Measurements from ENCODE around the gene PLAC9.

Gene PLAC9

DNA sequence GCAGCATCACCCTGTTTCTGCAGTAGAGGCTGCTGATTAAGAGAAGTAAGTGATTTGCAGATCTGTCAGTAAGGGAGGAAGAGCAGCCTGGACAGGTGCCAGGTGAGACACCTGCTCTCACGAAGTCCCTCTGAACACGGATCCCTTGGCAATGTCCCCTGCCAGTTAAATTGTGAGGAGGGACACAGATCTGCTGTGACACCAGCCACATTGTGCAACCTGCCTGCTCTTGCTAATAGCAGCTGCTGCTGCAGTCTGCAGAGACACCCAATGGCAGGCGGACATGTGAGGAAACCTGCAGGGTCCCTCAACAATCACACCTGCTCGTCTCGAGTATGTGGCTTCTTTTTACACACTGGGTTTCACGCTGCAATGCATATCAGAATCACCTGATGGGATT is 40.9 kb downstream of the PLAC9 start:
- DNase-seq, result peak in 2 of 10 donors; percentile 47 to 69
- intact Hi-C loops (cut with DNase I), result no loop called here

- DNase-seq, result peak in 2 of 10 donors; percentile 62 to 64
- intact Hi-C loops (cut with DNase I), result no loop called here
These were observed 42.3 kb downstream of the PLAC9 start for GRCh38 chr10:80174641-80175395.

DNA sequence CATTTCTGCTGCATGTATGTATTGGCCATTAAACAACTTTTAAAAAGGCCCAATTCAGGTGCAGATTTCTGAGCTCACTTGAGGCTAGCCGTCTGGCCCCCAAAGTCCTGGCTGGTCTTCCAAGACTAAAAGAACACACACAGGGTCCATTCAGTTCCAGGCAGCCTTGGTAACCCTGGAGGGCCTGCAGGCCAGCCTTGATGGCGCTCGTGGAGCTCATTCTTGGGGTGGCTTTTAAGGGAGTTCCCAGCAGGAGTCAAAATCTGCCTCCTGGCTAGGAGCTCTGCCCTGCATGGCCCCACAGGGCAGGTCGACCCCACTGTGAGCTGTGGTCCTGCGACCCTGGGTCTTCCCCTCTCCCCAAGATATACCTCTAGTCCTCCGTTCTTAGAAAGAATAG is 44.0 kb downstream of the PLAC9 start:
- DNase-seq, result peak in 1 of 10 donors; percentile 70
- intact Hi-C loops (cut with DNase I), result no loop called here

DNA sequence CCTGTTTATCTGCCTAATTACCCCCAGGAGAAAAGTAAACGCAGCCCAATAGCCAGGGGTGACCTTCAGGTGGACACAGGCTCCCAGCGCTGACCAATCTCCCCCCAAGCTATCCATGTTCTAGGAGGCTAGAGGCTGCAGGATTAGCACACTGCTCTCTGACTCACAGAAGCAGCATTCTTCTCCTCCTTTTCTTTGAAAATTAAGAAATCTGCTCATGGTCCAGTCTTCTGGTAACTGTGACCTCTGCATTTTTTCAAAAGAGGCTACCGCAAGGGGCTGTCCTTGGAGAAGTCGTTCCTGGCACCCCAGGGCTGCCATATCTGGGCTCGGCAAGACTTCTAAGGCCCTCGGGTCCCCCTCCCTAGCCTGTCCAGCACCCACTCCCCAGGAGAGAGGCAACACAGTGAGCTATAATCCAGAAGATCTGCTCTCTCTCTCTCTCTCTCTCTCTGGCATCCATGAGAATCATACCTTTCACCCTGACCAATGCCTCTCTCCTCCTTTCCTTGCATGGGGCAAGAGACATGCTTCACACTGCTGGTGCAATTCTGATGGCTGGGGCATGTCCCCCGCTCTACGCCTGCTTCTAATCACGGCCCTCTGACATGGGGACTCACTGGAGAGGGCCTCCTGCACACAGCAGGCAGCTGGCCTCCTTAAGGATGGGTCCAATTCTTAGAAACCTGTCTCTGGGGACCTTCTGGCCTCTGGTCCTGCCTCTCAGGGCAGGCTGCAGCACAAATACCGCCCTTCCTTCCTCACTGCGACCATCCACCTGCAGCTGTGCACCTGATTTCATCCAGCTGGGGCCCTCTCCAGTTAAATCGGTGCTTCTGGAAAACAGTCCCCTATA is 45.5 kb downstream of the PLAC9 start:
- DNase-seq, result peak in 2 of 10 donors; percentile 43 to 50
- intact Hi-C loops (cut with DNase I), result no loop called here

GRCh38 chr10:80182986-80183385 is 50.5 kb downstream of the PLAC9 start:
- intact Hi-C loops (cut with DNase I), result no loop called here
- DNase-seq, result peak in 2 of 10 donors; percentile 52 to 56

- peak in 2 of 10 donors; percentile 39 to 47 for DNase-seq
- intact Hi-C loops (cut with DNase I), result no loop called here
These were observed 50.9 kb downstream of the PLAC9 start for GRCh38 chr10:80183436-80183835.

GRCh38 chr10:80184291-80184690 is 51.8 kb downstream of the PLAC9 start:
- no peak for DNase-seq
- intact Hi-C loops (cut with DNase I), result no loop called here

DNA sequence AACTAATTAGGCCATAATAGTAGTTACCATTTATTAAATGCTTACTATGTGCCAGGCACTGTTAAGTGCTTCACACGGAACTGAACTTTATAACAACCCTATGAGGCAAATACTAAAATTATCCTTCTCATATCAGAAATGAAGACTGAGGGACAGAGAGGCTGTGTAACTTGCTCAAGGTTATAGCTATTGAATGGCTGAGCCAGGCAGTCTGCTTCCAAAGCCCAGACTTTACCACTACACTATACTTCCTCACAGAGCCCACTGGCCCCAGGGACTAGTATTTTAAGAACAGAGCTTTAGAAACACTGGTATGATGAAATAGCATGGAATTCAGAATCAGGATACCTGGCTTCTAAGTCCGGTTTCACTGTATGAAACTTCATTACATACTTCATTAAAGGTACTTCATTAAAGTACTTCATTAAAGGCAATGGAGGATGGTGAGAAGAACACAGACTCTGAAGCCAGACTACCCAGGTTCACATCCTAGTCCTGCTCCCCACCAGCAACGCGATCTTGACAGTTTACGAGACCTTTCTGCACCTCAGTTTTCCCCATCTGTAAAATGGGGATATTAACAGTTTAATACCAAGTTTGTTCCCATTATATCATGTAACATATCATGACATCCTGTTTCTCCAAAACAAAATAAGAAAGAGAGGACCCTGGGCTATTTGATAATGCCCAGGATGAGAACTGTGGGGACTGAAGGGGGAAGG is 53.2 kb downstream of the PLAC9 start:
- intact Hi-C loops (cut with DNase I), result no loop called here
- peak in 1 of 10 donors; percentile 2 for DNase-seq

DNA sequence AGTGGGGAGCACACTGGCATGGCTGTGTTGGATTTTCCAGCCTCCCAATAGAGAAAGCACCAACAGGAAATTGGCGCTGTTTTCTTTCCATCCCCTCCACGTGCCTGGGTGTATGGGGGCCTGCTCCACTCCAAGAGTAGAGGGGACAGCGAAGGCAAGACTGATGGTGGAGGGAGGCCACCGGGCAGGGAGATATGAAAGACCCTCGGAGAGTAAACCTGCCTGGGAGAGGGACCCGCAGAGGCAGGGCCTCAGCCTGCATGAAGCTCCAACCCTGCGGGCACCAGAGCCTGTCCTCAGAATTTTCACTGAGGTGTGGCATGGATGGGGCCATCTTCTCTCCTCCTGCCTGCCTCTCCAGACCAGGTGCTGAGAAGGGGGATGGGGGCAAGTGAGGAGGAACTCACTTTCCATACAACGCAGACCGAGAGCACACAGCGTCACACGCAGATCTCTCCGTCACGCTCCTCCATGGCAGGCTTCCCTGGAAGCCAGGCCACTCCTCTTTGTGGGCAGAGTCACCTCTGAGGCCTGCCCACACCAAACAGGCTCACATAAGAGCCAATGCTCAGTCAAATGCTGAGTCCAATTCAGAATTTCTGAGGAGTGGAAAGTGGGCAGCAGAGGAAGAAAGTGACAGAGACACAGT is 54.0 kb downstream of the PLAC9 start:
- intact Hi-C loops (cut with DNase I), result no loop called here
- DNase-seq, result peak in 2 of 10 donors; percentile 55 to 83

GRCh38 chr10:80187060-80187459 is 54.5 kb downstream of the PLAC9 start:
- peak in 2 of 10 donors; percentile 28 to 45 for DNase-seq
- intact Hi-C loops (cut with DNase I), result no loop called here

GRCh38 chr10:80187465-80188409 is 55.2 kb downstream of the PLAC9 start:
- peak in 2 of 10 donors; percentile 30 to 75 for DNase-seq

GRCh38 chr10:80188713-80189112 is 56.2 kb downstream of the PLAC9 start:
- peak in 2 of 10 donors; percentile 19 to 39 for DNase-seq
- intact Hi-C loops (cut with DNase I), result no loop called here

More at GRCh38 chr10:80187465-80188409, 55.2 kb downstream of the PLAC9 start:
- intact Hi-C loops (cut with DNase I), result no loop called here

- DNase-seq, result peak in 2 of 10 donors; percentile 47 to 77
- intact Hi-C loops (cut with DNase I), result no loop called here
These were observed 59.2 kb downstream of the PLAC9 start for GRCh38 chr10:80191589-80192270.

DNA sequence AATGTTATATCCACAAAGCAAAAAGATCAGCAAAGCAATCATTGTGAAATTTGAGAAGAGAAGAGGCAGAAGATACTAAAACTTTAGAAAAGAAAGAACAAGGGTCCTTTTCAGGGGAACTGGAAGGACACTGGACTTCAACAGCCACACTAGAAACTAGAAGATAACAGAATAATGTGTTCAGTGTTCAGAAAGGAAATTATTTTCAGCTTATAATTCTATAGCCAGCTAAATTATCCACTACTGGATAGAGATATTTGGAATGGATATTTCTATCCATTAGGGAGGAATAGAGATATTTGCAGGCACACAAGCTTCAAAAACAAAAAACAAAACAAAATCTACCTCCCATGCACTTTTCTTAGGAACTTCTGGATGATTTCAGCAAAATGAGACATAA is 60.0 kb downstream of the PLAC9 start:
- intact Hi-C loops (cut with DNase I), result no loop called here
- DNase-seq, result no peak

DNA sequence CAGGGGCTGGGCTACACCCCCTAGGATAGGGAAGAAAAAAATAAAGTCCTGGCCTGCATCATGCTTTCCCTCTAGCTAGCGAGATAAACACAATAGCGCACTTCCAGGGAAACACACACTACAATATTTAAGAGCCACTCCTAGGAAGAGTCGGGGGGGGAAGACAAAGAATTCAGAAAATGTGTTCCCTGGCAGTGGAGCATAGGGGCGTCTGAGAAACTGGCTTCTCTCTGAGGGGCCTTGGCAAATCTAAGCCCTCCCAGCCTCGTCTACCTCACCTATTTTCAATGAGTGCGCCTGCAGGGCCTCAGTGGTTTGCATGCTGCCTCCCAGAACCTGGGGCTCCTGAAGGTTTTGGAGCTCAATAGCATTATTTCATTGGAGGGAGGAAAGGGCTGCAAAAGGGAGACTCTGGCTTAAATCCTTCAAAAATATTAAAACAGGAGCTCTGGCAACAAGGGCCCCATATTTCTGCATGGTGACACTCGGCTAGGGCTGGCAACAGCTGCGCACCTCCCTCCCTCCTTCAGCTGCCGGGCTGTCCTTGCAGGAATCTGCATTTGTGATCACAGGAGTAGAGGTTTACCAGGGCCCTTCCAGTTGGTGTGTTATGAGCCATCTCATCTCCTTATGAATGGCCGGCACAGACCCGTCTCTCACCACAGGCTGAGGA is 62.0 kb downstream of the PLAC9 start:
- intact Hi-C loops (cut with DNase I), result no loop called here
- peak in 1 of 10 donors; percentile 75 for DNase-seq

Data from posterior cingulate gyrus (tissue), 11 donors.